Measurements from ENCODE around the gene TAS1R1. TPM values are rescaled to one million over a fixed set of nuclear protein-coding genes. Genes with fewer than 3 reads are reported as not detected.

The TAS1R1 gene
- total RNA-seq: 0.53 TPM

DNA sequence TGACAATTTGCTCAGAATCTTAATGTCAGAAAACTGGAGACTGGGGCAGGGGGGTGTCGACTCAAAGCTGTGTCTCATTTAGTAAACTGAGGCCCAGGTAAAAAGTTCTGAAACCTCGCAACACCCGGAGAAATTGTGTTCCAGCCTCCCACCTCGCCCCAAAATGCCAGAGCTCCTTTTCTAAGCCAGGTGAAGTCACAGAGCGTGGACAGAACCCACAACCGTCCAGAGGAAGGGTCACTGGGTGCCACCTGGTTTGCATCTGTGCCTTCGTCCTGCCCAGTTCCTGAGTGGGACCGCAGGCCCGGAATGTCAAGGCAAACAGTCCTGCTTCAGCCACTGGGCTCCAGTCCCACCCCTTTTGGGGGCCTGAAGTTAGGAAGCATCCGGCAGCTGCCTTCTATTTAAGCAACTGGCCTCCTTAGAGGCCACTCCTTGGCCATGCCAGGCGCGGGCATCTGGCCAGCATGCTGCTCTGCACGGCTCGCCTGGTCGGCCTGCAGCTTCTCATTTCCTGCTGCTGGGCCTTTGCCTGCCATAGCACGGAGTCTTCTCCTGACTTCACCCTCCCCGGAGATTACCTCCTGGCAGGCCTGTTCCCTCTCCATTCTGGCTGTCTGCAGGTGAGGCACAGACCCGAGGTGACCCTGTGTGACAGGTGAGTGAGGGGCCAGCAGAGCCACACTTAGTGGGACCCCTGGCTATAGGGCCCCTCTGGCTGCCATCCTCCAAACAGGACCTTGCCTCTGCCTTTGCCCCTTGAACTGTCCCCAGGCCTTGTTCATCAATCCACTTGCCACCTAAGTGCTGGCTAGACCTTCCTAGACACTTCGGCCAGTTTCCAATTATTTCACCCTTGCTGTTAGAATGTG is at the start of gene TAS1R1:
Gene TAS1R1 (plus strand): TSS at position 401 of the 872 bp plus-strand sequence. CDS start 67 bp downstream, at position 468.

DNA sequence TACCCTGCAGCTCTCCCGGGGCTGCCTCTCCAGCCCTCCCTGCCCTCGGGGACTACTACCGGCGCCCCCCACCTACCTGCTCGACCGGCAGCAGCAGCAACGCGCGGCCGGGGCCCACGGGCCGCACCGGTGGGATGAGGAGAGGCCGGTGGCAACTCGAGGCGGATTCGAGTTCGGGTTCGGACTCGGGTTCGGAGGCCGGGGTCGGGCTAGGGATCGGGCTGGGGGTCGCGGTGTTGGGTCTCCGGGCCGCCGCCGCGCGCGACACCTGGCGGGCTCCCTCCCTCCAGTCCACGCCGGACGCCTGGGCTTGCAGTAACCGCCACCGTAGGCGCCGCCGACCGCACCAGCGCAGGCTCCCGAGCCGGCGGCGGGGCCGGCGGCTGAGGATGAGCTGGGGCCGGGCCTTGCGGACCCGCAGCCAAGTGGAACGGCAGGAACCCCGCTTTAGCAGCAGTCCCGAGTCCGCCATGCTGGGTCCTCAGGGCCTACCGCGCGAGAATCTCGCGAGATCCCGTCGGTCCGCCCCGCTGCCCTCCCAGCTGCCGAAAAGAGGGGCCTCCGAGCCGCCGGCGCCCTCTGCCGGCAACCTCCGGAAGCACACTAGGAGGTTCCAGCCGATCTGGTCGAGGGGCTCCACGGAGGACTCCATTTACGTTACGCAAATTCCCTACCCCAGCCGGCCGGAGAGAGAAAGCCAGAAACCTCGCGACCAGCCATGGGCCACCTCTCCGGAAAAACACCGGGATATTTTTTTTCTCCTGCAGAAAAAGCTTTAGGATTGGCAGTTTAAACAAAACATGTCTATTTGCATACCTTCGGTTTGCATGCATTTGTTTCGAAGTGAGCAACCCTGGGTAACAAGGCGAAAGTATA is 838 bp upstream of the TAS1R1 start, which contains the start of gene NOL9:
Gene NOL9 (minus strand): TSS at position 483 of the 876 bp plus-strand sequence. CDS start 11 bp downstream, at position 472.

DNA sequence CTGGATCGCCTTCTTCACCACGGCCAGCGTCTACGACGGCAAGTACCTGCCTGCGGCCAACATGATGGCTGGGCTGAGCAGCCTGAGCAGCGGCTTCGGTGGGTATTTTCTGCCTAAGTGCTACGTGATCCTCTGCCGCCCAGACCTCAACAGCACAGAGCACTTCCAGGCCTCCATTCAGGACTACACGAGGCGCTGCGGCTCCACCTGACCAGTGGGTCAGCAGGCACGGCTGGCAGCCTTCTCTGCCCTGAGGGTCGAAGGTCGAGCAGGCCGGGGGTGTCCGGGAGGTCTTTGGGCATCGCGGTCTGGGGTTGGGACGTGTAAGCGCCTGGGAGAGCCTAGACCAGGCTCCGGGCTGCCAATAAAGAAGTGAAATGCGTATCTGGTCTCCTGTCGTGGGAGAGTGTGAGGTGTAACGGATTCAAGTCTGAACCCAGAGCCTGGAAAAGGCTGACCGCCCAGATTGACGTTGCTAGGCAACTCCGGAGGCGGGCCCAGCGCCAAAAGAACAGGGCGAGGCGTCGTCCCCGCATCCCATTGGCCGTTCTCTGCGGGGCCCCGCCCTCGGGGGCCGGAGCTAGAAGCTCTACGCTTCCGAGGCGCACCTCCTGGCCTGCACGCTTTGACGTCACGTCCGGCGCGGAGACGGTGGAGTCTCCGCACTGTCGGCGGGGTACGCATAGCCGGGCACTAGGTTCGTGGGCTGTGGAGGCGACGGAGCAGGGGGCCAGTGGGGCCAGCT is 24.4 kb downstream of the TAS1R1 start, which contains the start of gene ZBTB48:
Gene ZBTB48 (plus strand): TSS at position 621 of the 745 bp plus-strand sequence. CDS start 616 bp downstream, outside the sequence.

DNA sequence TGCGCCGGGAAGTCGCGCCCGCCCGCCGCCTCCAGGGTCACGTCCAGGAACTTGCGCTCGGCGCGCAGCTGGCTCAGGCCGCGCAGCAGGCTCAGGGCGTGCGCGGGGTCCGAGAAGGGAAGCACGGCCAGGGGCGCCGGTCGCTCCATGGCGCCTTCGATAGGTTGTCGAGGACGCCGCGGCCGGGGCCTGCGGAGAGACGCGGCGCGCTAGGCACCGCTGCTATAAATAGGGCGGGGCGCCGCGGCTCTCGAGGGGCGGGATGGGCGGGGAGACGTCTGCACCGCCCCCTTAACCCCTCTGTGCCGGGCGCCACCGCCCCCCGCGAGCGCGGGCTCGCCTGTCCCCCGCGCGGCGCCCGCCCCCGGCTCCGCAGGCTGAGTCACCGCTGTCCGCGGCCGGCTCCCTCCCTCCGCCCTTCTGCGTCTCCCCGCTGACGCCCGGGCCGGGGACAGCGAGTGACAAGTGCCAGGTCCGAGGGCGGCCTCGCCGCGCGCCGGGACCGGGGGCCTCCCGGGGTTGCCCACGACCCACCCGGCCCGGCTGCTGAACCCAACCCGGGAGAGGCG is 47.6 kb downstream of the TAS1R1 start, which contains the start of gene KLHL21:
Gene KLHL21 (minus strand): TSS at position 201 of the 569 bp plus-strand sequence. CDS start 52 bp downstream, at position 149.

DNA sequence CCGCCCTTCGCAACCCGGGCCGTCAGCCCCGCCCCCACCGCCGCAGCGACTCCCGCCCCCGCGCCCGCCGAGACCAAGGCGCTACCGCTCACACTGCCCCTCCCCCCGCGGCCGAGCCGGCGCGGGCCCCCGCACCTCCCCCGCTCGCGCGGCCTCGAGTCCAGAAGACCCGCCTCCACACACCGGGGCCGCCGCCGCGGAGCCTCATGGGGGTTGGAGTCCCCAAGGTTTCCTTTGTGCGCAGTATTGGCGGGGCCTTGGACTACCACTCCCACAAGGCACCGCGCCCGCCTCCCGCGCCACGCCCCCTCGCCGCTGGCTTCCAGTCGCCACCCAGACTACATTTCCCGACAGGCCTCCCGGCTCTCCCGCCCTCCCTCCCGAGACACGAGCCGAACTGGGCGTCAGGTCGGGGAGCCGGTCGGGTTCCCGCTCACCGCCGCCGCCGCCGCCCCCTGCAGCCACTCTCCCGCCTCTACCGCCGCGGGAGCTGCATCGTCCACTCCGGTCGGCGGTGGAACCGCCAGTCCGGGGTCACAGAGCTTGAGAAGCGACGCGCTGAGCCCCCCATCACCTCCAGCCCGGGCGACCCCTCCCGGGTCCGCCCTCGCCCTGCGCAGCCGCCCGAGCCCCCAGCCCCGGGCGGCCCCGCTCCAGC is 58.4 kb downstream of the TAS1R1 start, which contains the start of gene PHF13:
Gene PHF13 (plus strand): TSS at position 371 of the 658 bp plus-strand sequence. CDS start 336 bp downstream, outside the sequence.

DNA sequence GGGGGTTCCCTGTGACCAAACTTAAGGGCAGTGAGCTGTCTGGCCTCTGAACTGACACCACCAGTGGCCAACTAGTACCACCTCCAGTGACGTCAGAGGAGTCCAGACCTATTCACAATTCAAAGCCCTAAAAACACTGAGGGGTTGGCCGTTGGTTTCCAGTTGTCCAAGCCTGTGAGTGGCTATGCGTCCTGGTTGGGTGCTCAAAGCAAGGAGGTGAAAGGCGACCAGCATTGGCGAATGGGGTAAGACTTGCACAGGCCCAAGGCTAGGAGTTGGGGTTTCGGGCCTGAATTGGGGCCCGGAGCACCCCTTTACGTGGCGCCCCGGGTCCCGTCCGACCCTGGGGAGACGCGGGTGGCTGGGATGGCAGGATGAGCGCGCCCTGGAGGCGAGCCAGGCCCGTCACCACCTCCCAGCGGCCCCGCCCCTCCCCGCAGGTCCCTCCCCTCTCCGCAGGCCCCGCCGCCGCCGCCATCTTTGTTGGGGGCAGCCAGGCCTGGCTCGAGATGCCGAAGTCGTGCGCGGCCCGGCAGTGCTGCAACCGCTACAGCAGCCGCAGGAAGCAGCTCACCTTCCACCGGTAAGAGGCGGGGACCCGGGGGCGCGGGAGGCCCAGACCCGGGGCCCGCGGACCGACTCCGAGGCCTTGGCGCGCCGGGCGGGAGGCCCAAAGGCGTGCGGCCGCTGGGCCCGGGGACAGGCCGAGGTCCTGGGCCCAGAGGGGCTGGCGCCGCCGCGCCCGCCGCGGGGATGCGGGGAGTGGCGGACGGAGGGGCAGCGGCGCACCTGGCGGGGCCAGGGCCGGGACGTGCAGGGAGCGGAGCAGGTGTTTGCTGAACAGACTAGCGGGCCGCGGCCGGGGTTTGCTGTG is 69.8 kb downstream of the TAS1R1 start, which contains the start of gene THAP3:
Gene THAP3 (plus strand): TSS at position 159 of the 874 bp plus-strand sequence. CDS start 351 bp downstream, at position 510.

Small RNA genes within 50 kb of the gene (small RNA-seq; reads per million reads assigned to genes)
- gene RNU6-731P (ENCODE audit: low replicate concordance): not detected

Other genes starting within 250 kb of the TAS1R1 start
- 13.5 TPM for gene ACOT7, start 161.5 kb upstream of the TAS1R1 start, total RNA-seq
- 0.35 TPM for gene HES2, start 135.4 kb upstream of the TAS1R1 start, total RNA-seq
- 9.3 TPM for gene ESPN, start 130.5 kb upstream of the TAS1R1 start, total RNA-seq
- 19.4 TPM for gene TNFRSF25, start 89.1 kb upstream of the TAS1R1 start, total RNA-seq
- 24.2 TPM for gene PLEKHG5, start 63.6 kb upstream of the TAS1R1 start, total RNA-seq
- 27.9 TPM for gene NOL9, start 794 bp upstream of the TAS1R1 start, total RNA-seq
- 38.9 TPM for gene ZBTB48, start 24.7 kb downstream of the TAS1R1 start, total RNA-seq
- 37.8 TPM for gene KLHL21, start 47.6 kb downstream of the TAS1R1 start, total RNA-seq
- gene PHF13, start 58.4 kb downstream of the TAS1R1 start, total RNA-seq: 23.0 TPM
- 37.8 TPM for gene THAP3, start 69.6 kb downstream of the TAS1R1 start, total RNA-seq
- gene DNAJC11, start 146.5 kb downstream of the TAS1R1 start, total RNA-seq: 47.0 TPM
- 50.2 TPM for gene CAMTA1, start 230.1 kb downstream of the TAS1R1 start, total RNA-seq